Upper lobe of left lung (tissue), 4 donors: ENCODE data around the gene SCFD2.

Experiments used
- POLR2A ChIP-seq, 4 donors: fragments of 450-650 bp; IDR thresholded peaks; one replicate each; pipeline ENCODE4 v1.5.1; 2016 to 2017; ENCODE audit warnings: antibody characterized with exemption in 4 of 4, mild to moderate bottlenecking in 2 of 4
- TF ChIP-seq, protein P1 (sequence below), 6 experiments: fragments of 450-650 bp in 4 of 6; fragments of 200-600 bp in 2 of 6; sonication (generic) in 2 of 6; IDR thresholded peaks; one replicate each; pipeline ENCODE4 v1.5.1; 2016 to 2019; ENCODE audit warnings: antibody characterized with exemption in 6 of 6

DNA sequence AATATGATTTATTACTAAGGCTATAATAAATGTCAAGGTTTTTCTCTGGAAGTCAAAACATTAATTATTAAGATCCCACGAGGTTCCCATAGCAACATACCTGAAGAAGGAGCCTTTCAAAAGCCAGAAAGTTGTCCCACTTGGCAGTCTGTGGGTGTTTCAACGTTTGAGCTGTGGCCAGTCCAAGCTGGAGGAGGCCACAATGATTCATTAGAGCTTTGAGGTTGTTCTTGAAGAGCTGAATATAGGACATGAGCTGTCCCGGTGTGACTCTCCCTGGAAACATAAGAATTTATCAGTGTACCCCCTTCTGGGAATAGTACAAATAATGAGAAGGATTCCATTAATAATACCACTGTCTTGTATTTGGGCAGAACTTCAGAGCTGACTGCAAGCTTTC is 92.1 kb downstream of the SCFD2 start:
- TF ChIP-seq, protein P1, sequence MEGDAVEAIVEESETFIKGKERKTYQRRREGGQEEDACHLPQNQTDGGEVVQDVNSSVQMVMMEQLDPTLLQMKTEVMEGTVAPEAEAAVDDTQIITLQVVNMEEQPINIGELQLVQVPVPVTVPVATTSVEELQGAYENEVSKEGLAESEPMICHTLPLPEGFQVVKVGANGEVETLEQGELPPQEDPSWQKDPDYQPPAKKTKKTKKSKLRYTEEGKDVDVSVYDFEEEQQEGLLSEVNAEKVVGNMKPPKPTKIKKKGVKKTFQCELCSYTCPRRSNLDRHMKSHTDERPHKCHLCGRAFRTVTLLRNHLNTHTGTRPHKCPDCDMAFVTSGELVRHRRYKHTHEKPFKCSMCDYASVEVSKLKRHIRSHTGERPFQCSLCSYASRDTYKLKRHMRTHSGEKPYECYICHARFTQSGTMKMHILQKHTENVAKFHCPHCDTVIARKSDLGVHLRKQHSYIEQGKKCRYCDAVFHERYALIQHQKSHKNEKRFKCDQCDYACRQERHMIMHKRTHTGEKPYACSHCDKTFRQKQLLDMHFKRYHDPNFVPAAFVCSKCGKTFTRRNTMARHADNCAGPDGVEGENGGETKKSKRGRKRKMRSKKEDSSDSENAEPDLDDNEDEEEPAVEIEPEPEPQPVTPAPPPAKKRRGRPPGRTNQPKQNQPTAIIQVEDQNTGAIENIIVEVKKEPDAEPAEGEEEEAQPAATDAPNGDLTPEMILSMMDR (IDR thresholded peaks at IDR 0.05) = no peak
- no peak for TF ChIP-seq POLR2A (IDR thresholded peaks at IDR 0.05)
